Sciatic nerve (tissue), 2 donors: ENCODE results near the gene SIPA1L3. TPM values are rescaled to one million over a fixed set of nuclear protein-coding genes. Genes with fewer than 3 reads are reported as not detected.
A peak's percentile ranks its signal among the peaks of the same experiment; 100 is the strongest.

Experiments used
- ATAC-seq: fragments of 200-7000 bp; cut with Tn5 transposase; one replicate; pipeline ENCODE4 v1.9.1; 2020; ENCODE audit warnings: mild to moderate bottlenecking, moderate library complexity
- DNase-seq: peaks from one replicate; pipeline ENCODE4 v3.0.0-alpha.2; 2020; ENCODE audit warnings: low spot score
- intact Hi-C: fragments of 100-400 bp; cut with DNase I; formaldehyde crosslinking; loops from one replicate; pipeline ENCODE4 v1.14.2; 2022
- total RNA-seq: library from RNA; stranded (reverse); fragmentation: NEBNext Ultra II Directional; extraction: Animal tissue kit (Norgen Biotek cat#: 25700); gene quantifications from one replicate; pipeline ENCODE4 v1.2.1, GENCODE V29; 2021
- donor health status: DM: no; HTN: no; CAD: no.
- donor health status: DM: no; HTN: no; CAD: no.

Gene SIPA1L3
- total RNA-seq, 1 donor from 2014 or later, result 26.1 TPM

- peak; percentile 39 for DNase-seq
- intact Hi-C loops, result no loop called here
- ATAC-seq, result peak; percentile 36
These were observed 59.7 kb downstream of the SIPA1L3 start for GRCh38 chr19:37966662-37967231.

GRCh38 chr19:37969695-37970094 is 62.7 kb downstream of the SIPA1L3 start:
- no peak for ATAC-seq
- DNase-seq, result no peak
- intact Hi-C loops, result no loop called here

- intact Hi-C loops, result no loop called here
- DNase-seq (peak; percentile 19), ATAC-seq (no peak)
These were observed 63.7 kb downstream of the SIPA1L3 start for GRCh38 chr19:37970699-37971098.

- intact Hi-C loops, result no loop called here
- DNase-seq (no peak), ATAC-seq (no peak)
These were observed 65.8 kb downstream of the SIPA1L3 start for GRCh38 chr19:37972803-37973202.

GRCh38 chr19:37973666-37974065 is 66.7 kb downstream of the SIPA1L3 start:
- ATAC-seq, result no peak
- intact Hi-C loops, result no loop called here
- no peak for DNase-seq

GRCh38 chr19:37975071-37975470 is 68.1 kb downstream of the SIPA1L3 start:
- no peak for ATAC-seq
- DNase-seq, result peak; percentile 25
- intact Hi-C loops, result no loop called here

GRCh38 chr19:37975596-37976515 is 68.8 kb downstream of the SIPA1L3 start:
- intact Hi-C loops, result no loop called here
- DNase-seq (peak; percentile 38), ATAC-seq (no peak)

GRCh38 chr19:37977391-37977790 is 70.4 kb downstream of the SIPA1L3 start:
- no peak for ATAC-seq
- peak; percentile 42 for DNase-seq
- intact Hi-C loops, result no loop called here

- intact Hi-C loops, result no loop called here
- no peak for ATAC-seq
- DNase-seq, result peak; percentile 38
These were observed 71.0 kb downstream of the SIPA1L3 start for GRCh38 chr19:37977992-37978391.

GRCh38 chr19:37979547-37980082 is 72.6 kb downstream of the SIPA1L3 start:
- peak; percentile 45 for ATAC-seq
- peak; percentile 28 for DNase-seq
- intact Hi-C loops, result no loop called here

- ATAC-seq (peak; percentile 55), DNase-seq (peak; percentile 5)
- intact Hi-C loops, result no loop called here
These were observed 73.6 kb downstream of the SIPA1L3 start for GRCh38 chr19:37980419-37981170.

GRCh38 chr19:37981785-37982475 is 74.9 kb downstream of the SIPA1L3 start:
- intact Hi-C loops, result no loop called here
- DNase-seq (peak; percentile 19), ATAC-seq (no peak)

- ATAC-seq, result no peak
- DNase-seq, result peak; percentile 37
- intact Hi-C loops, result no loop called here
These were observed 75.6 kb downstream of the SIPA1L3 start for GRCh38 chr19:37982655-37983054.

- DNase-seq, result peak; percentile 33
- intact Hi-C loops, result no loop called here
- no peak for ATAC-seq
These were observed 76.1 kb downstream of the SIPA1L3 start for GRCh38 chr19:37983153-37983552.

- intact Hi-C loops, result no loop called here
- ATAC-seq, result no peak
- no peak for DNase-seq
These were observed 76.9 kb downstream of the SIPA1L3 start for GRCh38 chr19:37983916-37984315.

GRCh38 chr19:37986048-37986750 is 79.2 kb downstream of the SIPA1L3 start:
- intact Hi-C loops, result no loop called here
- DNase-seq (no peak), ATAC-seq (no peak)

GRCh38 chr19:37987356-37988332 is 80.6 kb downstream of the SIPA1L3 start:
- ATAC-seq, result no peak
- DNase-seq, result no peak
- intact Hi-C loops, result no loop called here
